ENCODE data around the gene DISP3.

DISP3 gene

DNA sequence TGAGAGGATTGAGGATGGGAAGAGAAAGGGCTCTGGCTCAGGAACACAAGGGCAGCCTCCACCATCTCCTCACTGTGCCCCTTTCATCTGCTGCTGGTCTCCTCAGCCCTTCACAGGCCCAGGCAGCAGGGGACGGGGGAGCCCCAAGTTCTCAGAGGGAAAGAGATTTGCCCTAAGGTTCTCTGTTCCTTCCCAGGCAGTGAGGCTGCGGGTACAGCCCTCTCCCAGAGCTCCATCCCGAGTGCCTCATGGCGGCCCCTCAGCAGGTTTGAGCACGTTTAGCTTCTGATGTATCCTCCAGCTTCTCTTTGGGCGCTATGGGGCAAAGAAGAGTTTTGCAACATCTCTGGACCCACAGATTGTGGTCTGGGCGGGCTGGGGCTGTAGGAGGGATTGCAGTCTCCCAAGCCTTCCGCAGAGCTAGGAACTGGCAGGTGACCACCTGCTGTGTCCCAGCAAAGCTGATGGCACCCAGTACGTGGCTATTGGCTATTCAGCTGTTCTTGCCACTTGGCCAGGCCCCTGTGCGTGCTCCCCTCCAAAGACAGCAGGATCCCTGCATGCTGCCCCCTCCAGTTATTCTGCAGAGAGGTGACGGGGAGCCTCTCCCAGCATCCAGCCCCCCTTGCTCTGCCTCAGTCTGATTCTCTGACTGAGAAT is 10.1 kb downstream of the DISP3 start:
- no peak for DNase-seq

DNA sequence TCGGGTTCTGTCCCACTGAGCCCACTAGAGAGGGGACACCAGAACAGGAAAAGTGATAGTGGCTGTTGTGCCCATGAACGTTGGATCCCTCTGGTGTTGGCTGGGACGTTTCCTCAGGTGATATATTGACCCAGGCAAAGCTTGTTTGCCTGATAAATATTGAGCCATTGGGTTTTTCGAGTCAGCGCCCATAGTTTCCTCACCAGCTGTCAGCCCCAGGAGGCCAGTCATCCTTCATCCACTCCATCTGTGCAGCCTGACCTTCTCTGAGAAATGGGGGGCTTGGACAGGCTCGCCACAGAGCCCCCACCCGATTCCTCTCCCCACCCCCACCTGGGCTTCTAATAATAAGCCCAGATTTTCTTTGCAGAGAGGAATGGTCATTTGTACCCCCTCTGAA is 13.3 kb downstream of the DISP3 start:
- DNase-seq = no peak

DNA sequence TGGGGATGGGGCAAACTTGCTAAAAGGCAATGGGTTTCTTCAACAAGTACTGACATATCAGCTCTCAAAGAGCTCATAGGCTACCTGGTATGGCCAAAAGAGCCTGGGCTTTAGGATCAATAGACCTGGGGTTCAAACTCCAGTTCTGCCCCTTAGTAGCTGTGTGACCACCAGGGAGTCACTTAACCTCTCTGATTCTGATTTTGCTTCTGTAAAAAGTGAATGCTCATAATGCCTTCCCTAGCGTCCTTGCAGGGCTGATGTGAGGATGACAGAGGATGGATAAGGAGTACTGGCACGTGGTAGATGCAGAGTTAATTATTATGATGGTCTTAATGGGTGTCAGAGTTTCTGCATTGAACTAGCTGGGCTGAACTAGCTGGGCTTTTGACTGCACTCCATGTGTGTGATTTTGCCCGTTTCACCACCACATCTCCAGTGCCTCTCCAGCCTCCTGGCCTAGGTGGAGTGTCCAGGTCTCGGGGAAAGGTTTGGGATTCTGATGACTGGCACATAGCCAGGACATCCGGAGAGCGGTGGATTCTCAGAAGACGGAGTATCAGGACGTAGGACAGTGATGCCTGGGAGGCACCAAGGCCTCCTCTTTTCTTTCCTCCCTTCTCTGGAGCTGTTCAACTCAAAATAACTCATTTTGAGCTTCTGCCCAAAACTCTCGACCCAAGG is 15.2 kb downstream of the DISP3 start:
- DNase-seq = no peak

DNA sequence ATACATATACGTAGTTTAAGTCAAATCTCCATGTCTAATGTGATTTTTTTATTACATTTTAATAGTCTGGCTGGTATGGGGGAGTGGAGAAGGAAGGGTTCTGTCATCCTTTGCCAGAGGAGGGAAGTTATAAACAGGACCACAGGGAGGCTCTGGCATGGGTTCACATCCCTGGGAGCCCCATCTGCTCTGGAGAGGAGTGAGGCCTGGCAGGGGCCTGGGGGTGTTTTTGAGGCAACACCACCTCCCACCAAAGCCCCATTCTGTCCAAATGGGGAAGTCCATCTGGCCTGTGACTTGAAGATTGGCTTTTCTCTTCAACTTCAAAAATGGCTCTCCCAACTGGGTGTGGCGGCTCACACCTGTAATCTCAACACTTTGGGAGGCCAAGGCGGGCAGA is 15.8 kb downstream of the DISP3 start:
- DNase-seq = no peak

DNA sequence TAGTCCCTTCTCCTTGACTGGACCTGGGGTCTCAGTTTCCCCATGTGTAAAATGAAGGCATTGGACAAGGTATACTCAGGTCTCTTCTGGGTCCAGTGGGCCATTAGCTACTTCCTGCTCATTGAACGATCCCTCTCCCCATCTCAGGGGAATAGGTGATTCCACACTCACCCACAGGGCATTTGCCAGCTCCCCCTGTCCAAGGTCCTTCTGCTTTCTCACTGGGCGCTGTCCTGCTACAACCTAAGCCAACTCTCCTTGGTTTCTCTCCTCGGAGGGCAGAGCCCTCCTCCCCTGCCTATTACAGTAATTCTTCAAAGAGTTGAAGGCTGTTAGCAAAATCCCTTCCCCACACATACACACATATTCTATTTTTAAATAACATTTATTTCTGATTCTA is 16.6 kb downstream of the DISP3 start:
- no peak for DNase-seq

DNA sequence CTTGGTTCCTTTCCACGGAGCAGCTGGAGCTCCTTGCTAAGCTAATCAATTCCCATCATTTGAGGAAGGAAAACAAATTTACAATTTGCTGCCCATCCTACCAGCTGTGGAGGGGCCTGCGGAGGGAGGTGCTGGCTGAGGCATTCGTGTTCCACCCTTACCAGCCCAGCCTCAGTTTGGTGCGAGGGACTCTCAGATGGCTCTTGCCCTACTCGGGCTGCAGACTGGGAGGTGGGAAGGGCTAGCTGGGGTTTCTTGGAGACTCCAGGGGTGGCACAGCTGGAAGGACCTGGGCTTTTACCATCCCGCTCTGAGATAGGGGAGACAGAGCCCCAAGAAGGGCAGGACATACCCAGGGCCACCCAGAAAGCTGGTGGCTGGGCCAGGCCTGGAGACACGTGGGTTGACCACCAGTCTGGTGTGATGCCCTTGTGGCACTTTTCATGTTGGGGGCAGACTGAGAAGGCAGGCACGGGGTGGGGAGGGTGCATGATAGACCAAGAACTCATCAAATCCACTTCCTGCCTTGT is 17.7 kb downstream of the DISP3 start:
- no peak for DNase-seq

DNA sequence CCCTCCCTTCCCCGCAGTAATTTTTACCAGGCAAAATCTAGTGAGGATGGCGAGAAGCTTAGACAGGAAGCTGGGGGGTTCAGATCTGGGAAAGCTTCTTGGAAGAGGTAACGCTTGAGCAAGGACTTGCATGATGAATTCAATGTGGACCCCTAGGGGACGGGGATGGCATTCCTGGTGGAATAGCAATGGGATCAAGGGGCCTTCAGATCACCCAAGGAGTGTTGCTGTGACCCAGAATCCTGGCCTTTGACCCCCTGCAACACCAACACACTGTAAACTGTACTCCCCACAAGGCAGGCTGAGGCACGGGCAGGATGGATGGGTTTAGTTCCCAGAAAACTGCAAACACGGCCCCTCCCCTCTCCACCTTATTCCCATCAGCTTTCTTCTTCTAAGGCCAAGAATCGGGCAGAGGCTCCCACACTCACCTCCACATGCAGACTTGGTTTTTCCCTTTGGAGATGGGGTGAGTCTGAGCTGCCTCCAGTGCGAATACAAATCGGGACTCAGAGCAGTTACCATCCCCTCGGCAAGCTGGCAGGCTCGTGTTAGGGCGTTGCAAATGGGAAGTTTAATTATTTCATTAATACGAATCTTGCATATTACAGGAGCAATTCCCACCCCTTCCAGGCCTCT is 20.1 kb downstream of the DISP3 start:
- no peak for DNase-seq

DNA sequence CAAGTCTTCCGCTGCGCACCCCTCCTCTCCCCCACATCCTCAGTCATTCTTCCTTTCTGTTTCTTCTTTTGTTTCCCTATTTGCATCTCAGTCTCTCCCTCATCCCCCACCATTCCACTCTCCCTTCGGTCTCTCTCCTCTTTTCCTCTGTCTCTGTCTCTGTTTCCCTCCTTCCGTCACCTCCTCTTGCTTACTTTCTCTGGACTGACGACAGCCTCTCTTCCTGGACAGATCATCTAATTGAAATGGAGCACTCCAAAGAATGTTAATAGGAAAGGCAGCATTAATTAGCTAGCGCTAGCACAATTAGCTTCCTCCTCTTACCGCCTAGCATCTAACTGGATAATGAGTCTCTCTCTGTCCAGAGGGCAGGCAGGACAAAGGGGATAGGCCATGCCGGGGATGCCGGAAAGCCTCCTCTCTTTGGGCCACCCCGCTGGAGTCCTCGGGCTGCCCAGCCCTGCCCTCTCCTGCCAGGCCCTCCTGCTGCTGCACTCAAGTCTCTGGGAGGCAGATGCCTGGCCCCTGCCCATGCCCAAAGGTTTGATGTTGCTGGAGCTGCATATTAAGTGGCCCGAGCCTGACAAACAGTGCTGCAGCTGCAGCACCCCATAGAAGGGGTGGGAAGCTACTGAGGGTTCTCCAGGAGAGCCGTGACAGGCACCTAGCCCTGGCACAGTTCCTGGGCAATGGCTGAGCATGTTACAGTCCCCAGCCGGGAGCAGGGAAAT is 20.8 kb downstream of the DISP3 start:
- DNase-seq = no peak

DNA sequence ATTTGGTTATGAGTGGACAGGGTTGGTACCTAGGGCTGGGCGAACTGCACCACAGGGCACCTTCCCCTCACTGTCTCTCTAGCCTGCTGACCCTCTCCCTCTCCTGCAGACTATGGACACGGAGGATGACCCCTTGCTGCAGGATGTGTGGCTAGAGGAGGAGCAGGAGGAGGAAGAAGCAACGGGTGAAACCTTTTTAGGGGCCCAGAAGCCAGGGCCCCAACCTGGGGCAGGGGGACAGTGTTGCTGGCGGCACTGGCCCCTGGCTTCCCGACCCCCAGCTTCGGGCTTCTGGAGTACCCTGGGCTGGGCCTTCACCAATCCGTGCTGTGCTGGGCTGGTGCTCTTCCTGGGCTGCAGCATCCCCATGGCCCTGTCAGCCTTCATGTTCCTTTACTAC is 21.9 kb downstream of the DISP3 start:
- no peak for DNase-seq

DNA sequence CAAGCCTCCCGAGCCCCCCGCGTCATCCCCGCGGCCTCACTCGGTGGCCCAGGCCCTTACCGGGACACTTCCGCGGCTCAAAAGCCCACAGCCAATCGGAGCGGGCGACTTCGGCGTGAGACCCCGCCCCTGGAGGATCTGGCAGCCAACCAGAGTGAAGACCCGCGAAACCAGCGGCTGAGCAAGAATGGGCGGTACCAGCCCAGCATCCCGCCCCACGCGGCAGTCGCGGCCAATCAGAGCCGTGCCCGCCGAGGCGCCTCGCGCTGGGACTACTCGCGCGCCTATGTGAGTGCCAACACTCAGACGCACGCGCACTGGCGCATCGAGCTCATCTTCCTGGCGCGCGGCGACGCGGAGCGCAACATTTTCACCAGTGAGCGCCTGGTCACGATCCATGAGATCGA is 22.5 kb downstream of the DISP3 start:
- no peak for DNase-seq

DNA sequence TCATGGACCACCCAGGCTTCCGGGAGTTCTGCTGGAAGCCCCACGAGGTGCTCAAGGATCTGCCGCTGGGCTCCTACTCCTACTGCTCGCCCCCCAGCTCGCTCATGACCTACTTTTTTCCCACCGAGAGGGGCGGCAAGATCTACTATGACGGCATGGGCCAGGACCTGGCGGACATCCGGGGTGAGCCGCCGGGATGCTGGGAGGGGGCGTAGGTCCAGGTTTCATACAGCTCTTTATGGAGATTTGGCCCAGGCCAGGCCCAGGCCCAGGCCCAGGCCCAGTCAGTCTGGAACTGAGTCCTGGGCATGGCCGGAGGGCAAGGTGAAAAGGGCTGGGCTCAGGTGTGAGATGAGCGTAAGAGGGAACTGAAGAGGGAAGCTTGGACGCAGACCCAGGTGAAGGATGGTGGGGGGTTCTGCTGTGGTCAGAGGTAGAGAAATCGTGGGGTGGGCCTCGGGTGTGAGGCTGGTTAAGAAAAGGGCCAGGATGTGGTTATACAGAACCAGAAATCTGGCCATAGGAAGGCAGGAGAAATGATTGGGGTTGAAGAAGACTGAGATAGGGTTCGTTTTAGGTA is 23.0 kb downstream of the DISP3 start:
- no peak for DNase-seq

DNA sequence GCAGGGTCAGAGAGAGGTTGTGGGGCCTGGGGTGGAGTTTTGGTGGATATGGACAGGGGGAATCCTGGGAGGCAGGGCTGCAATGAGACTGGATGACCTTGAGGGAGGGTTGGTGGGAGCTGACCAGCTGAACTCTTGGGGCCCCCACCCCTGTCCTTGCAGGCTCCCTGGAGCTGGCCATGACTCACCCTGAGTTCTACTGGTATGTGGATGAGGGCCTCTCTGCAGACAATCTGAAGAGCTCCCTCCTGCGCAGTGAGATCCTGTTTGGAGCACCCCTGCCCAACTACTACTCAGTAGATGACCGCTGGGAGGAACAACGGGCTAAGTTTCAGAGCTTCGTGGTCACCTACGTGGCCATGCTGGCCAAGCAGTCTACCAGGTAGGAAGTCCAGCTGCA is 23.6 kb downstream of the DISP3 start:
- DNase-seq = no peak

DNA sequence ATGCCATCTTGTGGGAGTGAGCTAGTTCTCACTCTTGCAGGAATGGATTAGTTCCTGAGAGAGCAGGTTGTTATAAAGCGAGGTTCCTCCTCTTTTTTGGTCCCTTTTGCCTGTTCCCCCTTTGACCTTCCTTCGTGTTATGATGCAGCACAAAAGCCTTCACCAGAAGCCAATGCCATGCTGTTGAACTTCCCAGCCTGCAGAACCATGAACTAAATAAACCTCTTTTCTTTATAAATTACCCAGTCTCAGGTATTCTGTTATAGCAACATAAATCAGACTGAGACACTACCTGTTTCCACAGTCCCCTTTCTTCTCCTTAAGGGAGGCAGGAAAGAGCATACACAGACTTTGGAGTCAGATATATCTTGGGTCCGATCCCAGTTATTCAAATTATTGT is 25.6 kb downstream of the DISP3 start:
- no peak for DNase-seq

DNA sequence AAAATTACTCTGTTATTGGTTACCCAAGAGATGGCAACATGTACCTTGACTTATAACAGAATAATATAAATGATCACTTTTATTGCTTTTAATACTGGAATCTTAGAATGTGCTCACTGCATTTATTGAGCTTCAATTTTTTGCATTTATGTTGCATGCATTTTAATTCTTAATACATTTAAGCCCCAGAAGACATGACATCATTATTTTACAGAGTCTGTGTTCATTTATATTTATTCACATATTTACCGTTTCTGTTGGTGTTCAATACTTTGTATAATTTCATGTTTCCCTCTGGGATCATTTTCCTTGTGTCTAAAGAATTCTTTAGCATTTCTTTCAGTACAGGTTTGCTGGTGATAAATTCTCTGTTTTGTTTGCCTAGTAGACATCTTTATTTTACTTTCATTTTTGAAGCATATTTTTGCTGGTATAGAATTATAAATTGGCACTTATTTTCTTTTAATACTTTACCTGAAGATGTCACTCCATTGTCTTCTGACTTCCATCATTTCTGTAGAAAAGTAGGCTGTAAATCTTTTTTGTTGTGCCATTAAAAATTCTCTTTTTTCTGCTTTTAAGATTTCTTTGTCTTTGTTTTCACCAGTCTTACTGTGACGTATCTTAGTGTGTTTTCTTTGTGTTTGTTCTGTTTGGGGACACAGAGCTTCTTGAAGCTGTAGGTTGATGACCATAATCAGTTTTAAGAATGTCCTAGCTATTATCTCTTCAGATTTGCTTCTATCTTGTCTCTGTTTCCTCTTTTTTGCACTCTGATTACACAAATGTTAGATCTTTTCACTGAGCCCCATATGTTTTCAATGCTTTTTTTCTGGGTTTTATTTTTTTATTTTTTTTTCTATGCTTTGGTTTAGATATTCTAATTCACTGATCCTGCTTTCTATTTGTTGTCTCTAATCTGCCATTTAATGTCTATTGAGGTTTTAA is 26.9 kb downstream of the DISP3 start:
- DNase-seq = no peak

DNA sequence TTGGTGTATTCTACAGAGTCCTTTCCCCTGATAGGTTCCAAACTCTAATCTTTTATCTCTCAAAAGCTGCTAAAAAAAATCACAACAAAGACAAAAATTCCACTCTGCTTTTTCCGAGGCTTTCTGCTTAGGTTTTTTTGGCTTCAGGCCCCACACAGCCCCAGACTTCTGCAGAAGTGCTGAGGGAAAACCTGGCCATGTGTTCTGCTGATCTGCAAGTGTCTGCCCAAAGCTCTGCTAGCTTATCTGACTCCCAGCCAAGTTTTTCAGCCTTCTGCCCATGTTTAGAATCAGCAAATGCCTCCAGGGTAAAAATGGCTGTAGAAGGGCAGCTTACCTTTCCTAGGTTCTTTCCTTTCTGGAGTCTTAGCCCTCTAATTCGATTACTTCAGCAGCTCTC is 28.4 kb downstream of the DISP3 start:
- no peak for DNase-seq

DNA sequence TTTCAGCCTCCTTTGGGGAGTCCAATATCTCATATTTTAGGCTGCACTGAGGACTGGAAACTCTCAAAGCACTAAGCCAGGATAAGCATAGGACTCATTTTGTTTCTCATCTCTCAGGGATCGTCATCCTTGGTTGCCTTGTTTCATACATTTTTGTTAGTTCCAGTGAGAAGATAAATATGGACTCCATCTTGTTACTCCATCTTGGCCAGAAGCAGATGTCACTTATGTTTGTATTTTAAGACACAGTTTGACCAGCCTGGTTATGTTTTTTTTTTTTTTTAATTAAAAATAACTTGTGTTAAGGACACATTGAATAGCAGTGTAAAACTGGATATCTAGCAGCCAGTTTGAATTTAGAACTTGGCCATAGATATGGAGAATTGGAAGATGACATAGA is 34.7 kb downstream of the DISP3 start:
- no peak for DNase-seq

DNA sequence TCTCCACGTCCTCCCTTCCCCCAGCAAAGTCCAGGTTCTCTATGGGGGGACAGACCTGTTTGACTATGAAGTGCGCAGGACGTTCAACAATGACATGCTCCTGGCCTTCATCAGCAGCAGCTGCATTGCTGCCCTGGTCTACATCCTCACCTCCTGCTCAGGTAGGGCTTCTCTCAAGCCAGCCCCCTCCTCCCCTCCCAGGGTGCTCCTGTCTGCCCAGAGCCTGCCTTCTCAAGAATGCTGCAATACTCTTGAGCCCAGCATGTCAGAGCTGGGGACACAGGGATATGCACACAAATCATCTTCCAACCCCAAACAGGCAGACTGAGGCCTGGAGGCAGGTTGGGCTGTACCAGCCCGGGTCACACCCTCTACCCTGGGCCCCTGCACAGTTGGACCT is 35.4 kb downstream of the DISP3 start:
- no peak for DNase-seq

DNA sequence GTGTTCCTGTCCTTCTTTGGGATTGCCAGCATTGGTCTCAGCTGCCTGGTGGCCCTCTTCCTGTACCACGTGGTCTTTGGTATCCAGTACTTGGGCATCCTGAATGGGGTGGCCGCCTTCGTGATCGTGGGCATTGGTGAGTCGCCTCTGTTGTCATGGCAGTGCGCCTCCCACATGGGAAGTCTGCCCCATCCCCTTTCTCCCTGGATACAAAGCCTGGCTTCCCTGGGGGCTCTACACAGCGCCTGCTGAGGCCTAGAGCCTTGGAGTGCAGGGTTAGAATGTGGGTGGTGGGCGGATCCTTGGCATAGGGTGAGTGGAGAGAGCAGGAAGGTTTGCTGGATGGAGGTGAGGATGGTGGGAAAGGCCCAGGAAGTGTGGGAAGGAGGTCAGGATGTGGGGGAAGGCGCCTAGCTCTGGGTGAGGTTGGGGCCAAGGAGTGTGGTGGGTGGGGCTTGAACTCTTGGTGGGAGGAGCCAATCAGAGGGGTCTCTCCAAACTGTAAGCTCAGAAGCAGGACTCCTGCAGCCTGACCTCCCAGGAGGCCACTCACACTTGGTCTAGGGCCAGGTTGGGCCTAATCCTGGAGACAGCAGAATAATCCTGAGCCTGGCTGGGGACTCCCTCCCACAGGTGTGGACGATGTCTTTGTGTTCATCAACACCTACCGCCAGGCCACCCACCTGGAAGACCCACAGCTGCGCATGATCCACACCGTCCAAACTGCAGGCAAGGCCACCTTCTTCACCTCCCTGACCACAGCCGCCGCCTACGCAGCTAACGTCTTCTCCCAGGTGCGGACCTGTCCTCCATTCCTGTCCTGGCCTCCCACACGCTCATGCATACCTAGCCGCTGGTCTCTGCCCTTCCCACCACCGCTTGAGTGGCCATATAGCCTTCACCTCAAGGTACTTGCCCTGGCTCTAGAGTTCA is 36.7 kb downstream of the DISP3 start:
- no peak for DNase-seq

DNA sequence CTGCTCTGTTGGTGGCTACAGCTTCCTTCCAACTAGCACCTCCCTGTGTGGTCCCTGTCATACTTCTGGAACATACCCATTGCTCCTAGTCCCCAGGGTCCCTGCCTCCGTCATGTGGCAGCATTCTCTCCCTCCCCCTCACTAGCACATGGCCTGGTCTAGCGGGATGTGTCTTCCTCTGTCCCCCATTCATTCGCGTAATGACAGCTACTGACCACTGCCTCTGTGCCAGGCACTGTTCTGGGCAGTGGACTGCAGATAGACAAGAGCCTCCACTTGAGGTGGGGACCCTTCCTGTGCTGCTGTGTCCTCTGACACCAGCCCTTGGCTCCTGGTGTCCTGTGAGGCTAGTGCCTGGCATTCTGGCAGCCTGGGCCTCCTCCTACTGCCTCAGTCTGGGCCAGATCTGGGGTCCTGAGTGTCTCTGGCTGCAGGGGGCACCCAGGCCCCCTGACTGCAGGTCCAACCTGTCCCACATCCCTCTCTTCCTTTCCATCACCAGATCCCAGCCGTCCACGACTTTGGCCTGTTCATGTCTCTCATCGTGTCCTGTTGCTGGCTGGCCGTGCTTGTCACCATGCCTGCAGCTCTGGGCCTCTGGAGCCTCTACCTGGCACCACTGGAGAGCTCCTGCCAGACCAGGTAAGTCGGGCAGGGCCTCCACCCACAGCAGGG is 38.1 kb downstream of the DISP3 start:
- DNase-seq = no peak

DNA sequence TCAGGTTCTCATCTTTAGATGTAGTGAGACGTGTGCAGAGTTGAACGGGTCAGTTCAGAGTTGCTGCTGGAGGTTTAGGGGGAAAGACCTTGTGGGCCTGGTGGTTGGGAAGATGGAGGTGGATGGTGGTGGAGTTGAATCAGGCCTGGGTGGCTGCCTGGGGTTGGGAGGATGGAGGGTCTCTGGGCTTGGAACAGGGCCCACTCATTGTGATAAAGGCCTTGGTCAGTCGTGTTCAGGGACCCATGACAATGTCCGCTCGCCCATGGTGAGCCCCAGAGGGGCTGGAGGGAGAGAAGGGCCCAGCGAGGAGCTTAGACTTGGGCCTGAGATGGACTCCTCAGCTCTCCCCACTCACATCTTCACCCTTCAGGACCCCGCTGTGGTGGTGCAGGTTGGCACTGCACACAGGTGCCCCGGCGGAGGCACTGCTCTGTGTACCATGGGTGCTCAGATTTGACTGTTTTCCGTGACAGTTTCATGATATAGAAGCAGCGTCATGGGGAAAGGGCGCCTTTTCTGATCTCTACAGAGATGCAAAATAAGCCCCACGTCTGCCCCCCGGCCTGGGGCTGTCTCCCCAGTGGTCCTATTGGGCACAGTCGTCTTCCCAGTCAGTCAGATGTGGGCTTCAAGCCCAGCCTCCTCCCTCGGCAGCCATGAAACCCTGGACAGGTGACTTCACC is 39.2 kb downstream of the DISP3 start:
- no peak for DNase-seq
